ENCODE results near the gene SSX4.
"Not testable (repeated sequence)": the region's sequence is repeated elsewhere in the genome, so short reads cannot be mapped to it uniquely, and the experiment has no call there.

- not testable (repeated sequence) for TF ChIP-seq HOXA7 (CRISPR knock-in tag; IDR thresholded peaks at IDR 0.05); CTCF (IDR thresholded peaks at IDR 0.05); HDAC2 (IDR thresholded peaks at IDR 0.05); GATA3 (IDR thresholded peaks at IDR 0.05; ENCODE audit: borderline replicate concordance); RAD21 (conservative IDR thresholded peaks at IDR 0.05 in 1 of 2, IDR thresholded peaks at IDR 0.05 in 1 of 2); EP300 (IDR thresholded peaks at IDR 0.05); REST (IDR thresholded peaks at IDR 0.05); MYC (IDR thresholded peaks at IDR 0.05; ENCODE audit: borderline replicate concordance, low read length); POLR2A (IDR thresholded peaks at IDR 0.05; ENCODE audit: low read length); RCOR1 (IDR thresholded peaks at IDR 0.05; ENCODE audit: low read depth, low read length); BHLHE40 (IDR thresholded peaks at IDR 0.05; ENCODE audit: low read depth, low read length); SMC3 (IDR thresholded peaks at IDR 0.05); SREBF2 (IDR thresholded peaks at IDR 0.05); TP53 (CRISPR knock-in tag; IDR thresholded peaks at IDR 0.05)
These were observed 46.8 kb downstream of the SSX4 start for GRCh38 chrX:48430166-48430565.

All from A549 (cell line).